K562 (cell line): Measurements from ENCODE around the gene CUTC. TPM values are rescaled to one million over a fixed set of nuclear protein-coding genes. Genes with fewer than 3 reads are reported as not detected.

Source experiments
- ATAC-seq: fragments of 200-7000 bp; cut with Tn5 transposase; 3 replicates; pipeline ENCODE4 v1.9.1; 2020; ENCODE audit warnings: moderate library complexity
- BruUV-seq: library from RNA; stranded (reverse); fragments of 400-500 nt; replicated peaks from 2 replicates; lab custom pipeline; 2021; lab: Mats Ljungman, UMichigan
- CTCF ChIA-PET: fragments of 300-600 bp; formaldehyde crosslinking; extraction: SDS; loops from one replicate; lab custom pipeline; 2021; ENCODE audit warnings: low intra/inter-chr PET ratio; lab: Yijun Ruan, JAX
- POLR2A ChIA-PET: fragments of 300-600, 350-650 bp; sonication (Branson Sonifier 250); formaldehyde crosslinking; extraction: SDS; loops from one replicate; lab custom pipeline; 2021; ENCODE audit warnings: antibody characterized with exemption, inconsistent platforms; lab: Yijun Ruan, JAX
- DNase-seq, 4 experiments: peaks; one replicate each; pipeline versions ENCODE4 v3.0.0 to v3.0.0-alpha.2; 2011 to 2018; ENCODE audit warnings: low spot score in 3 of 4, mixed read lengths in 3 of 4; ENCODE audit errors: extremely low read depth in 1 of 4
- FAIRE-seq: peaks from 2 replicates; lab custom pipeline; 2011; peaks lifted over from hg19 to GRCh38; lab: Jason Lieb, UNC
- H2AFZ ChIP-seq: 2 replicates; pipeline ENCODE4 v1.6.0; 2011; ENCODE audit warnings: low read depth, low read length, control low read depth, inconsistent platforms
- H3K27ac ChIP-seq: fragments of 200-600 bp; 3 replicates; pipeline ENCODE4 v1.8.0; 2011; ENCODE audit warnings: low read depth, mild to moderate bottlenecking, control low read depth, inconsistent platforms, low read length, moderate library complexity, mixed read lengths; ENCODE audit errors: extremely low read depth
- H3K27me3 ChIP-seq, 2 experiments: fragments of 300-600 bp in 1 of 2; 2 replicates in 1 of 2; 3 replicates in 1 of 2; pipeline versions ENCODE4 v1.6.0 to v1.8.0; 2011; ENCODE audit warnings: inconsistent platforms in 2 of 2, low read length in 2 of 2, mild to moderate bottlenecking in 1 of 2, mixed read lengths in 1 of 2, moderate library complexity in 1 of 2; ENCODE audit not compliant: control insufficient read depth in 2 of 2, insufficient read depth in 2 of 2
- H3K36me3 ChIP-seq: fragments of 300-600 bp; 3 replicates; pipeline ENCODE4 v1.8.0; 2011; ENCODE audit warnings: mild to moderate bottlenecking, low read length, inconsistent platforms; ENCODE audit not compliant: control insufficient read depth, insufficient read depth
- H3K4me1 ChIP-seq, 2 experiments: fragments of 200-600 bp in 1 of 2; replicated peaks in 1 of 2; 2 replicates in 1 of 2; 3 replicates in 1 of 2; pipeline versions ENCODE4 v1.5.1 to v1.8.0; 2011; ENCODE audit warnings: inconsistent platforms in 2 of 2, low read length in 2 of 2, mild to moderate bottlenecking in 1 of 2, mixed read lengths in 1 of 2, moderate library complexity in 1 of 2; ENCODE audit not compliant: control insufficient read depth in 2 of 2, insufficient read depth in 2 of 2
- H3K4me2 ChIP-seq: 2 replicates; pipeline ENCODE4 v1.6.1; 2011; ENCODE audit warnings: low read length, control low read depth, inconsistent platforms, mixed read lengths; ENCODE audit not compliant: insufficient read depth
- H3K4me3 ChIP-seq: fragments of 200-600 bp; sonication (generic), shearing (Covaris generic); 2 replicates; pipeline ENCODE4 v1.5.1; 2016; ENCODE audit warnings: control low read depth, inconsistent platforms
- H3K79me2 ChIP-seq: fragments of 200-600 bp; 3 replicates; pipeline ENCODE4 v1.8.0; 2011; ENCODE audit warnings: low read length, inconsistent platforms; ENCODE audit not compliant: control insufficient read depth, insufficient read depth
- H3K9ac ChIP-seq, 2 experiments: 2 replicates each; pipeline versions ENCODE4 v1.6.0 to v1.6.1; 2011; ENCODE audit warnings: low read depth in 2 of 2, low read length in 2 of 2, control low read depth in 1 of 2, inconsistent platforms in 1 of 2, mild to moderate bottlenecking in 1 of 2, mixed read lengths in 1 of 2; ENCODE audit not compliant: insufficient read depth in 1 of 2
- H3K9me1 ChIP-seq: one replicate; pipeline ENCODE4 v1.6.0; 2011; ENCODE audit warnings: inconsistent platforms, mild to moderate bottlenecking, low read length, moderate library complexity; ENCODE audit not compliant: control insufficient read depth, insufficient read depth
- H3K9me3 ChIP-seq: replicated peaks from 2 replicates; pipeline ENCODE4 v1.5.1; 2011; ENCODE audit warnings: low read depth, low read length, inconsistent platforms; ENCODE audit not compliant: control insufficient read depth, insufficient read depth
- H4K20me1 ChIP-seq: replicated peaks from 2 replicates; pipeline ENCODE4 v1.6.1; 2011; ENCODE audit warnings: low read length, inconsistent platforms, mixed read lengths; ENCODE audit not compliant: control insufficient read depth, insufficient read depth
- BACH1 ChIP-seq: fragments of 200-800 bp; sonication (Bioruptor generic); IDR thresholded peaks from 2 replicates; pipeline ENCODE4 v1.6.1; 2016; ENCODE audit warnings: missing genetic modification characterization, missing compliant biosample characterization
- CSDE1 ChIP-seq, 2 experiments: fragments of 450-650 bp; IDR thresholded peaks; 2 replicates each; pipeline ENCODE4 v1.6.1; 2016; ENCODE audit warnings: mild to moderate bottlenecking in 1 of 2
- CUX1 ChIP-seq: fragments of 200-800 bp; sonication (Bioruptor generic); IDR thresholded peaks from 2 replicates; pipeline ENCODE4 v1.6.1; 2016; ENCODE audit warnings: missing genetic modification characterization, missing compliant biosample characterization
- HNRNPH1 ChIP-seq: fragments of 200-400 bp; formaldehyde crosslinking; optimal IDR thresholded peaks from 2 replicates; pipeline ENCODE3; 2017; ENCODE audit warnings: low read depth, mild to moderate bottlenecking, low read length, moderate library complexity
- PATZ1 ChIP-seq: fragments of 250-450 bp; sonication (Bioruptor Pico); IDR thresholded peaks from 2 replicates; pipeline ENCODE4 v1.5.0; 2020; ENCODE audit warnings: mild to moderate bottlenecking, borderline replicate concordance
- PTTG1 ChIP-seq: fragments of 450-650 bp; IDR thresholded peaks from 2 replicates; pipeline ENCODE4 v1.6.1; 2016; ENCODE audit warnings: low read depth, mild to moderate bottlenecking, missing genetic modification characterization, missing compliant biosample characterization
- RHOXF2B ChIP-seq: fragments of 250-450 bp; sonication (Bioruptor Pico); conservative IDR thresholded peaks from 2 replicates; pipeline ENCODE4 v1.5.1; 2021
- SMAD2 ChIP-seq: fragments of 150-350 bp; IDR thresholded peaks from 2 replicates; pipeline ENCODE4 v1.6.1; 2014; ENCODE audit warnings: low read depth, mild to moderate bottlenecking, low read length
- SMAD4 ChIP-seq: fragments of 250-450 bp; sonication (Bioruptor Pico); conservative IDR thresholded peaks from 2 replicates; pipeline ENCODE4 v1.8.0; 2021; ENCODE audit warnings: inconsistent platforms, mild to moderate bottlenecking, moderate library complexity
- SREBF2 ChIP-seq: sonication (generic); formaldehyde crosslinking; IDR thresholded peaks from 2 replicates; pipeline ENCODE4 v1.4.0; 2020; ENCODE audit warnings: mild to moderate bottlenecking, missing genetic modification reagents
- TCF15 ChIP-seq: fragments of 250-450 bp; sonication (Bioruptor Pico); IDR thresholded peaks from 2 replicates; pipeline ENCODE4 v1.8.0; 2022; ENCODE audit warnings: moderate library complexity, mild to moderate bottlenecking, inconsistent platforms
- ZEB2 ChIP-seq: fragments of 450-650 bp; IDR thresholded peaks from 2 replicates; pipeline ENCODE4 v1.6.1; 2016
- ZFP1 ChIP-seq: fragments of 450-650 bp; formaldehyde crosslinking; IDR thresholded peaks from 2 replicates; pipeline ENCODE4 v1.4.0; 2020; ENCODE audit warnings: mild to moderate bottlenecking, mixed read lengths
- ZNF197 ChIP-seq: fragments of 200-800 bp; sonication (Bioruptor generic); IDR thresholded peaks from 2 replicates; pipeline ENCODE4 v1.6.1; 2016; ENCODE audit warnings: low read depth, missing genetic modification characterization, missing compliant biosample characterization
- ZNF551 ChIP-seq: fragments of 250-450 bp; sonication (Bioruptor Pico); IDR thresholded peaks from 2 replicates; pipeline ENCODE4 v1.5.0; 2021; ENCODE audit warnings: mild to moderate bottlenecking, moderate library complexity
- WGBS: fragments of 100-300 bp; shearing (Covaris generic); methylation state at CpG from one replicate; pipeline ENCODE4 v1.1.6; 2016; ENCODE audit warnings: low coverage, mixed read lengths; ENCODE audit not compliant: insufficient coverage; ENCODE audit errors: missing lambda C conversion rate; 5-methylcytosine and 5-hydroxymethylcytosine counted together
- in situ Hi-C: fragments of 300-500 bp; cut with MboI; formaldehyde crosslinking; loops from 4 replicates; pipeline ENCODE4 v1.15.0; 2018; ENCODE audit warnings: inconsistent platforms, mixed read lengths
- intact Hi-C: fragments of 100-400 bp; cut with micrococcal nuclease; formaldehyde crosslinking; loops from 2 replicates; pipeline ENCODE4 v1.14.2; 2022
- polyA plus RNA-seq, 8 experiments: library from polyadenylated mRNA; depleted of rRNA in 4 of 8; stranded (reverse) in 5 of 8; unstranded in 3 of 8; fragments of >200 nt; fragmentation: Nextera tagmentation in 2 of 8; fragmentation: Illumina TruSeq in 1 of 8; extraction: Ambion mirVana in 2 of 8; extraction: Trizol in 1 of 8; gene quantifications; 2 replicates each; pipeline versions ENCODE4 v1.2.1 to v1.2.3, GENCODE V29; 2011 to 2014; ENCODE audit warnings: inconsistent platforms in 1 of 8, missing spikeins in 1 of 8
- total RNA-seq, 7 experiments: library from RNA; depleted of rRNA in 6 of 7; stranded (reverse); fragments of >200 nt in 6 of 7; fragmentation: Illumina TruSeq in 2 of 7; extraction: Trizol in 2 of 7; gene quantifications; 2 replicates each; pipeline versions ENCODE4 v1.2.1 to v1.2.3, GENCODE V29; 2011 to 2021; ENCODE audit warnings: low replicate concordance in 1 of 7

The CUTC gene
- total and polyA plus RNA-seq, 9 of the 15 experiments (the other 6 are each of a cell fraction or from before 2014, with no cell fraction given), result 18.6 to 69.3 (median 32.3) TPM

- Histone ChIP-seq H3K9ac (no peak overlapping the region), H3K4me2 (no peak overlapping the region), H3K79me2 (no peaks in the 10 kb centered on the region), H2AFZ (no peak overlapping the region), H3K27ac (no peak overlapping the region), H3K9me3 (no peaks in the 10 kb centered on the region), H3K36me3 (peaks cover 59% of the 10 kb centered on the region; the same call in 2 of the 3 replicates)
- intact Hi-C loops (no loop called here), in situ Hi-C loops (loop anchor here (25.0 kb wide), 1 partner anchor 263 kb away; the partner anchor contains the start of gene GOT1)
- FAIRE-seq, result no peak
- POLR2A ChIA-PET, result no interaction called here
- WGBS, result 69% methylated on average over 3 of the region's 4 CpGs
- no peak for DNase-seq
- TF ChIP-seq ZEB2, result no peak
- TF ChIP-seq TCF15, result no peak
- TF ChIP-seq PATZ1, result no peak
- TF ChIP-seq SMAD2, result no peak
- no peak for TF ChIP-seq CSDE1 (IDR thresholded peaks at IDR 0.05)
- no peak for TF ChIP-seq ZNF551 (CRISPR knock-in tag)
- TF ChIP-seq BACH1 (tag), result no peak
- TF ChIP-seq ZFP1 (CRISPR knock-in tag), result no peak
- TF ChIP-seq SMAD4 (CRISPR knock-in tag), result no peak
- no peak for TF ChIP-seq RHOXF2B (CRISPR knock-in tag)
- TF ChIP-seq SREBF2 (CRISPR knock-in tag), result no peak
- TF ChIP-seq HNRNPH1, result no peak
- no peak for TF ChIP-seq CUX1 (CRISPR knock-in tag)
- TF ChIP-seq ZNF197 (CRISPR knock-in tag), result no peak
- no peak for TF ChIP-seq PTTG1
- TF ChIP-seq, all 486 proteins: peak for 0
- Histone ChIP-seq H3K4me3 (no peak overlapping the region), H3K4me1 (no peaks in the 10 kb centered on the region), H4K20me1 (no peaks in the 10 kb centered on the region), H3K27me3 (no peaks in the 10 kb centered on the region), H3K9me1 (no peaks in the 10 kb centered on the region)
- CTCF ChIA-PET, result no interaction called here
- no peak for ATAC-seq
- BruUV-seq, result no TSS peak
Measured at GRCh38 chr10:99700649-99701048, 31.4 kb upstream of the CUTC start.
